ENCODE data around the gene FHIT.
A peak's percentile ranks its signal among the peaks of the same experiment; 100 is the strongest.

Gene FHIT

DNA sequence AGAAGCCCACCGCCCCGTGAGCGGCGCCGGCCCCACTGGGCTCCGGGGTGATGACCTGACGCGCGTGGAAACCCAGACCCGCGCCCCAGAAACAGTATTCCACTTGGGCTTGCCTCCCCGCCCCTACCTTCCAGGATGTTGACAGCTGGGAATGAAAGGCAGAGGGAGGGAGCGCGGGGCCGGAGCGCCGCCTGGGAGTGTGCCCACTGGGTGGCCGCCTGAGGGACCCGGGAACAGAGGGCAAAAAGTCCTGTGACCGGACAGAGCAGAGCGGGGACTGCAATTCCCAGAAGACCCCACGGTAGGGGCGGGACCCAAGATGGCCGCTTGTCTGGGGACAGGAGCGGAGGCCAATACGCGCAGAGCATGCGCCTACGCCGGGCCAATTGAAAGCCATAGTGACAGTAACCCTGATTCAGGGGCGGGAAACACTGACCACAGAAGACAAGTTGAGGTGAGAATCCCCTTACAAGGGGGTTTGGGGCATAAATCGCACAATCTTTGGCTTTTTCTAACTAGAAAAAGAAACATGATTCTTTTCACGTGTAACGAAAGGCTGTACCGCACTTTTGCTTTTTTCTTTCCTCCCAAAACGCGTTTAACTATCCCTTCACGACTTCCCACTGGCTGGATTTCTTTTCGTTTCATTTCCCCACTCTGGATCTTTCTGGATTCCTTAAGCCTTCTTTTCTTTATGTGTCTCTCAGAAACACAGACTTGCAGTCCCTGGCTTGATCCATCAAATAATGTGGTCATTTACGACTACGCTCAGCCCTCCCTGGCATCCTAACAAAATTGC is at the start of gene FHIT:
Gene FHIT, minus strand, starts transcription at position 279 of the 799 bp plus-strand sequence.
- H3K27ac Mint-ChIP-seq = peak within 1 kb of the TSS; percentile 92
- peaks cover 8% of the 10 kb centered on the region for H3K27me3 Mint-ChIP-seq
- H3K9me3 Mint-ChIP-seq = no peaks in the 10 kb centered on the region
- peaks cover 8% of the 10 kb centered on the region for H3K36me3 Mint-ChIP-seq (ENCODE audit: low read depth)
- DNase-seq = peak; percentile 89
- peak within 1 kb of the TSS; percentile 85 for H3K4me3 Mint-ChIP-seq
- H3K4me1 Mint-ChIP-seq (ENCODE audit: low read depth) = peaks cover 20% of the 10 kb centered on the region

DNA sequence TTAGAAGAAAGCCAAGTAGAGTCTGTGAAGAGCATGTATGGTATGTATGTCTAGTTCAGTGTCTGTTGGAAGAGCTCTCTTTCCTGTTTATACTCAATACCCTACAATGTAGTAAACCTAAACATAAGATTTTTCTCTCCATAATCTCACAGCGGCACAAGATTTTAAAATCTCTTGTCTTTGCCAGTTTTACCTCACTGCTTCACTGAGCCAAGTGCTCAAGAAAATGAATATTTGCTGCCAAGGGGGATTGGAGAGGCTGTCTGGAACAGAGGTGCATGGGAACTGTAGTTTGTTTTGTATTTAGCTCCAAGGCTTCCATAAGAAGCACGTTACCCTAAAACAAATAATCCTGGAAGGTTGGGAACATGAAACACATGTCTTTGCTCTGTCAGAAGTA is 49.5 kb upstream of the FHIT start:
- no peaks in the 10 kb centered on the region for H3K36me3 Mint-ChIP-seq (ENCODE audit: low read depth)
- H3K27ac Mint-ChIP-seq = no peak overlapping the region
- H3K4me1 Mint-ChIP-seq (ENCODE audit: low read depth) = no peaks in the 10 kb centered on the region

DNA sequence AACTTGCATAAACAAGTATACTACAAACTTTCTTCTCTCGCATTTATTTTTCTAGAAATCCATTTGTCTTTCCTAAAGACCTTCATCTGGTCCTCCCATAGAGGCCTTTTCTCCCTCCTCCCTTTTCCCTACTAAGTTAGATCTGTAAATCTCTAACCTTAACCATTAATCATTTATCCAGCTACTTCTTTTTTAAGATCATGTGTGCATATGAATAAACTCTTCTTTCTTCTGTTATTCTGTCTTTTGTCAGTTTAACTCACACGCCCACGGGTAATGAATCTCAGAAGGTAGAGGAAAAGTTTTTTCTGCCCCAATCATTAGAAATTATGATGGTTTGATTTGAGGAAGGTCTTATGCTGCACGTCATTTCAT is 48.7 kb upstream of the FHIT start:
- H3K4me3 Mint-ChIP-seq = no peak overlapping the region
- no peak for DNase-seq

More for the DNA sequence above, 49.5 kb upstream of the FHIT start:
- Mint-ChIP-seq H3K4me3 (no peak overlapping the region), H3K27me3 (peaks cover 3% of the 10 kb centered on the region), H3K9me3 (peaks cover under 1% of the 10 kb centered on the region)
- DNase-seq = no peak

DNA sequence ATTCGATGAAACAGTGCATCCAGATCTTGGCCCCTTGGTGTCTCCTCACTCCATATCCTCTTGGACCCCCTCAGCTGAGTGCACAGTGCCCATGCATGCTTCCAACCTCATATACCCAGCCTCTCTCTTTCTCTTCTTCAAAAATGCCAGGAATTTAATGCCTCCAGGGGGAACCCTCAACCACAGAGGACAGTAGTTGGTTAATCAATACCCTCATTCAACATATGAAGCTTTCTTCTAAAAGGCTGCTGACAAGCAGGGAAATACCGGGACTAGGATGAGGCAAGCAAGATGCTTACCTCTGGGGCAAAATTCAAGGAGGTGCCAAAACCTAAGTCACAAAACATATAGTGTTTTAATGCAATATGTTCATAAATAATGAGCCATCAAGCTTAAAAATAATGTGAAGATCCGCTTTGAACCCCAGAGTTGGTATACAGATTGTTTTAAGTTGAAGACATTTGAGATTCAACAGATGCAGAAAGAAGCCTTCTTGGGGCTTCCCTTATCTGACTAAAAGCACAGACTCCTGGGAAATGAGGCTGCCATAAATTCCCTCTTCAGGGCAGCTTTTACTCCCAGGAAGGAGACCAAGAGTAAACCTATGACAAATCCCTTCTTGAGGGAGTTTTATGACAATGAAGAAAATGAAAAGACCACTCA is 48.2 kb upstream of the FHIT start:
- H3K36me3 Mint-ChIP-seq (ENCODE audit: low read depth) = no peaks in the 10 kb centered on the region
- no peak overlapping the region for H3K27ac Mint-ChIP-seq
- H3K27me3 Mint-ChIP-seq = peaks cover 3% of the 10 kb centered on the region
- DNase-seq = no peak
- H3K4me1 Mint-ChIP-seq (ENCODE audit: low read depth) = no peaks in the 10 kb centered on the region
- H3K4me3 Mint-ChIP-seq = no peak overlapping the region
- no peaks in the 10 kb centered on the region for H3K9me3 Mint-ChIP-seq

More for the DNA sequence above, 48.7 kb upstream of the FHIT start:
- H3K4me1 Mint-ChIP-seq (ENCODE audit: low read depth) = no peaks in the 10 kb centered on the region
- no peaks in the 10 kb centered on the region for H3K36me3 Mint-ChIP-seq (ENCODE audit: low read depth)
- no peak overlapping the region for H3K27ac Mint-ChIP-seq
- no peaks in the 10 kb centered on the region for H3K9me3 Mint-ChIP-seq
- H3K27me3 Mint-ChIP-seq = peaks cover 3% of the 10 kb centered on the region

DNA sequence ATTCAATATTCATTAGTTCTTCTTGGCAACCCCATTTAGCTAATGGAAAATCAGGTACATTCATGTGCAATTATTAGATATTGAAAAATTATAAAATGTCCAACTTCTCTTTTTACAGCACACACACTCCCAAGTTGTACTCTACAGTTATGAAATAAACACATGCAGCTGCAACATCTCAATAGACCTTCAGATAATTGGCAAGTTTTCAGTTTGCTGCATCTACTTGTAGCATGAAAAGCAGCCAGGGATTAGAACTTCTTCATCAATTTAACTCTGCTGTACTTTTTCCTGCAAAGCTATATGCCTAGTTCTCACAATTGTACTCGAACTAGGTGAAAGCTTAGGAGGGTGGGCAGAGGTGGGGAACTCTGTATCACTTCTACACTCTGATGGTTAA is 46.6 kb upstream of the FHIT start:
- no peak overlapping the region for H3K27ac Mint-ChIP-seq
- H3K4me3 Mint-ChIP-seq = no peak overlapping the region
- H3K4me1 Mint-ChIP-seq (ENCODE audit: low read depth) = no peaks in the 10 kb centered on the region
- peaks cover 3% of the 10 kb centered on the region for H3K27me3 Mint-ChIP-seq
- no peak for DNase-seq
- H3K36me3 Mint-ChIP-seq (ENCODE audit: low read depth) = no peaks in the 10 kb centered on the region
- H3K9me3 Mint-ChIP-seq = no peaks in the 10 kb centered on the region

DNA sequence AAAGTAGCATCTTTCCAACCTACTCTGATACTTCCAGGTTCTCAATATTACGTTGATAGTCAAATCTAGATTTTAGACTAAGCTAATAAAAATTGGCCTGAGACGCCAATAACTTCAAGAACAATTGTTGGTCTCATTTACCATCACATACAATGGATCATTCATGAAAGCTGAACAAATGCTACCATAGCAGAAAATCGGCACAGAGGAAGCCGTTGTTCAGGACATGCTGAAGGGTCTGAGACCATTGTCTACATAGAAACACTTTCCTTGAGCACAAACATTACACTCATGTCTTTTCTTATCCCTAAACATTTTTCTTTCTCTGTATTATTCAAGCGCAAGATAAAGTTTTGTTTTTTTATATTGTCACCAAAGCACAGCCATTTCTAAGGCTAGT is 37.2 kb upstream of the FHIT start:
- no peaks in the 10 kb centered on the region for H3K27me3 Mint-ChIP-seq
- H3K36me3 Mint-ChIP-seq (ENCODE audit: low read depth) = no peaks in the 10 kb centered on the region

DNA sequence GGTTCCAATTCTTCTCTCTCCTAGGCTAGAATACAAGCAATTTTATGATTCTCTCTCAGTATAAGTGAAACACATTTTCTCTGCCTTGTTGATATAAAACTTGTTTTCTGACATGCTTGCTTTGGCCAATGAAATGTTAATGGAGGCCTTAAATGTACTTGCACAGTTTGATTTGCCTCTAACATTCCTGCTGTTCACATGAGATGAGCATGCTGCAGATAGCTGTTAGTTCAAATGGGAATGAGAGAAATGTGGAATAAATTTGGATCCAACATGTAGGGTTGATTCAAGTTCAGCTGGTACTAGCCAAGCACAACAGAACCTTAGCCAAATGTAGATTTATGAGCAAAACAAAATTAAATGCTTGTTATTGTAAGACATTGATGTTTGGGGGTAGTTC is 32.6 kb upstream of the FHIT start:
- Mint-ChIP-seq H3K36me3 (ENCODE audit: low read depth) (no peaks in the 10 kb centered on the region), H3K27ac (no peak overlapping the region), H3K4me3 (no peak overlapping the region), H3K9me3 (no peaks in the 10 kb centered on the region), H3K4me1 (ENCODE audit: low read depth) (no peaks in the 10 kb centered on the region), H3K27me3 (no peaks in the 10 kb centered on the region)
- no peak for DNase-seq

More for the DNA sequence above, 37.2 kb upstream of the FHIT start:
- DNase-seq = no peak
- no peaks in the 10 kb centered on the region for H3K4me1 Mint-ChIP-seq (ENCODE audit: low read depth)
- no peaks in the 10 kb centered on the region for H3K9me3 Mint-ChIP-seq
- H3K4me3 Mint-ChIP-seq = no peak overlapping the region
- H3K27ac Mint-ChIP-seq = no peak overlapping the region

DNA sequence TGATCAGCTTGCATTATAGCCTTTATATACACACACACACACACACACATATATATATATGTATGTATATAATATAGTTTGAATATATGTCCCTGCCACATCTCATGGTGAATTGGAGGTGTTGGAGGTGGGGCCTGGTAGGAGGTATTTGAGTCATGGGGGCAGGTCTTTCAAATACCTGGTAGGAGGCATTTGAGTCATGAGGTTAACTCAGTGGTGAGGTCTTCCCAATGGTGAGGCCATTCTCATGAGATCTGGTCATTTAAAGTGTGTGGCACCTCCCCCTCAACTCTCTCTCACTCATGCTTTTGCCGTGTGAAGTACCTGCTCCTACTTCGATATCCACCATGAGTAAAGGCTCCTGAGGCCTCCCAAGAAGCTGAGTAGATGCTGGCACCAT is 27.5 kb upstream of the FHIT start:
- Mint-ChIP-seq H3K27ac (no peak overlapping the region), H3K4me1 (ENCODE audit: low read depth) (no peaks in the 10 kb centered on the region), H3K9me3 (no peaks in the 10 kb centered on the region), H3K27me3 (peaks cover 8% of the 10 kb centered on the region), H3K36me3 (ENCODE audit: low read depth) (no peaks in the 10 kb centered on the region), H3K4me3 (no peak overlapping the region)
- DNase-seq = no peak

DNA sequence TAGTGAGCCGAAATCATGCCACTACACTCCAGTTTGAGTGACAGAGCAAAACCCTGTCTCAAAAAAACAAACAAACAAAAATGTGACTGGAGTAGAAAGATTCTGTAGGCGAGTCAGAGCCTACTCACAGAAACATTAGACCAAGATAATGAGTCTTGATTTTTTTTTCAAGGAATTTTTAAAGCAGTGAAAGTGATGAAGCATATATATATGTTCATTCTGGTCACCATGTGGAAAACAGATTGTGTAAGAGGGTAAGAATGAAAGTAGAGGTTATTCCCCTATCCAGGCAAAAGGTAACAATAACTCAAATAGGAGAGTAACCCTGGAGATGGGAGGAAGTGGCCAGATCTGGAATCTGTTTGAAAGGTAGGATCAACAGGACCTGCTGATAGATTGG is 26.2 kb upstream of the FHIT start:
- Mint-ChIP-seq H3K36me3 (ENCODE audit: low read depth) (no peaks in the 10 kb centered on the region), H3K27ac (no peak overlapping the region)
- DNase-seq = no peak

DNA sequence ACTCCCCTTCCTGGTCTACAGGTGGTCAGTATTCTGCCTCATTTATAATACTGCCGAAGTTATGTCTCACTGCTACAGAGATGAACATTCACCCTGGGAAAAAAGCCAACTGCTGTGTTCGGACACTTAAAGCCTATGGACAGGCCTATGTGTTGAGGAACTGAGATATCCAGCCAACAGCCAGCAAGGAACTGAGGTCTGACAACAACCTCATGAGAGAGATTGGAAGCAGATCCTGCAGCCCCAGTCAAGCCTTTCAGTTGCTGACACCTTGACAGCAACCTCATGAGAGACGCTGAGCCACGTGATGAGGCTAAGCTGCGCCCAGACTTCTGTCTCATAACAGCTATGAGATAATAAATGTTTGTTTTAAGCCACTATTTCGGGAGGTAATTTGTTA is 18.2 kb upstream of the FHIT start:
- H3K36me3 Mint-ChIP-seq (ENCODE audit: low read depth) = no peaks in the 10 kb centered on the region
- no peak overlapping the region for H3K27ac Mint-ChIP-seq
- H3K4me3 Mint-ChIP-seq = no peak overlapping the region
- H3K4me1 Mint-ChIP-seq (ENCODE audit: low read depth) = no peaks in the 10 kb centered on the region
- no peaks in the 10 kb centered on the region for H3K9me3 Mint-ChIP-seq
- peaks cover 4% of the 10 kb centered on the region for H3K27me3 Mint-ChIP-seq
- no peak for DNase-seq

More for the DNA sequence above, 26.2 kb upstream of the FHIT start:
- Mint-ChIP-seq H3K9me3 (no peaks in the 10 kb centered on the region), H3K27me3 (peaks cover 10% of the 10 kb centered on the region), H3K4me1 (ENCODE audit: low read depth) (no peaks in the 10 kb centered on the region), H3K4me3 (no peak overlapping the region)

DNA sequence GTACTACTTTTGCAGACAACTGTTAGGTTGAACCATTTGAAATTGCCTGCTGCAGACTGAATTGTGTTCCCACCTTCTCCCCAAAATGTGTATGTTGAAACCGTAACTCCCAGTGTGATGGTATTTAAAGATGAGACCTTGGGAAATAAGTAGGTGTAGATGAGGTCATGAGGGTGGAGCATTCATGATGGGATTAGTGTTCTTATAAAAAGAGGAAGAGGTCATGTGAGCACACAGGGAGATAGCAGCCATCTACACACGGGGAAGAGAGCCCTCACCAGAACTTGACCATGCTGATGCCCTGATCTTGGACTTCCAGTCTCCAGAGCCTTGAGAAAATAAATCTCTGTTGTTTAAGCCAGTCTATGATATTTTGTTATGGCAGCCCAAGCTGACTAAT is 17.4 kb upstream of the FHIT start:
- Mint-ChIP-seq H3K9me3 (no peaks in the 10 kb centered on the region), H3K36me3 (ENCODE audit: low read depth) (no peaks in the 10 kb centered on the region), H3K27ac (no peak overlapping the region), H3K27me3 (peaks cover 2% of the 10 kb centered on the region), H3K4me1 (ENCODE audit: low read depth) (no peaks in the 10 kb centered on the region), H3K4me3 (no peak overlapping the region)
- DNase-seq = no peak

DNA sequence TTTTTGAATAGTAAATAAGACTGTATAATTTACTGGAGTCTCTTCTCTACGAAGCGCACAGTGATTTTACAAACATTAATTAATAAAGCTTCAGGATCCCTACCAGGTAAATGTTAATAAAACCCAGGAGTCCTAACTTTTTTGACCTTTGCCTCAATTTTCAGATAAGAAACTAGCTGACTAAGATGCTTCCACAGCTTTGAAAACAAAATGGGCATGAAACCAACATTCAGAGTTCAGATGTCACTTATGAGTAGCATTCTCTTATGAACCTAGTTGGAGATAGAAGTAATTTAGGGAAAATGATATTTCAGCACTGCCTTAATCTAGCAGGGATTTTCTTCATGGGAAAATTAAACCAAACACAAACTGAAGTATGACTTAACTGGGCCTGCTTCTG is 13.0 kb upstream of the FHIT start:
- DNase-seq = no peak
- H3K9me3 Mint-ChIP-seq = peaks cover 5% of the 10 kb centered on the region
- H3K27me3 Mint-ChIP-seq = no peaks in the 10 kb centered on the region
- H3K4me1 Mint-ChIP-seq (ENCODE audit: low read depth) = no peaks in the 10 kb centered on the region
- no peak overlapping the region for H3K27ac Mint-ChIP-seq
- no peak overlapping the region for H3K4me3 Mint-ChIP-seq
- no peaks in the 10 kb centered on the region for H3K36me3 Mint-ChIP-seq (ENCODE audit: low read depth)

DNA sequence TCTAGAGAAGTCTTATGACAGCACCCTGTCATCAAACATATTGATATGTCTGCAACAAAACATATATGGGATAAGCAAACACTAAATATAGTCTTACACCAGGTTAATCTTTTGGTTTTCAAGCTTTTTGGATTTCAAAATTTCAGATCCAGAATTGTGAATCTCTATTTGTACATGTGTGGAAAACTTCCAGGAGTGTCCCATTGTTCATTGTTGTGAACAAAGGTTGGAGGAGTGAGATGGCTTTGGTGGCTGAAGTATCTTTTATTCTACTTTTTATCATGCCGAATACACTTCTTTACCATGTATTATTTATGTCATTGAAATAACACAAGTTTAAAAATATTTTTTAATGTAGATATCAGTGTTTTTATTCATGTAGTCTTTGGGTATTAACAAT is 5.9 kb upstream of the FHIT start:
- Mint-ChIP-seq H3K4me3 (no peak overlapping the region), H3K27ac (no peak overlapping the region), H3K36me3 (ENCODE audit: low read depth) (no peaks in the 10 kb centered on the region), H3K27me3 (peaks cover 5% of the 10 kb centered on the region), H3K9me3 (peaks cover 5% of the 10 kb centered on the region), H3K4me1 (ENCODE audit: low read depth) (peaks cover 3% of the 10 kb centered on the region)
- DNase-seq = no peak

DNA sequence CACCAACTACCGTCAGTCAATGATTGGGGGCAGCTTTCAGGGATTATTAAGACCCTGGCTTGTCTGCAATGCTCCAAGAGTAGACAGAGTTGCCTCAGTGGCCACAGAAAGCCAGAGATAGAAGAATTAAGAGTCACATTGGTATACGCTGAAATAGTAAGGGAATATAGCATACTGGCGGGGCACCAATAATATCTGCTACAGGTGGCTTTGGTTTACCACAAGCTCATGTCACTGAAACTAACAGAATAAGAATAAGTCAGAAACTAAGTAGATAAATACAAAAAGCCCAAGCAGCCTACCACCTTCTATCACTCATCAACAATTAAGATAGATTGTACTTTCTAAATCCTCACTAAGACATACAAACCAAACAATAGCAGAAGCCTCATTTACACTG is 2.5 kb upstream of the FHIT start:
- Mint-ChIP-seq H3K4me3 (no peak overlapping the region), H3K9me3 (no peaks in the 10 kb centered on the region), H3K36me3 (ENCODE audit: low read depth) (peaks cover 8% of the 10 kb centered on the region), H3K27me3 (peaks cover 8% of the 10 kb centered on the region), H3K27ac (no peak overlapping the region), H3K4me1 (ENCODE audit: low read depth) (peaks cover 20% of the 10 kb centered on the region)
- no peak for DNase-seq

DNA sequence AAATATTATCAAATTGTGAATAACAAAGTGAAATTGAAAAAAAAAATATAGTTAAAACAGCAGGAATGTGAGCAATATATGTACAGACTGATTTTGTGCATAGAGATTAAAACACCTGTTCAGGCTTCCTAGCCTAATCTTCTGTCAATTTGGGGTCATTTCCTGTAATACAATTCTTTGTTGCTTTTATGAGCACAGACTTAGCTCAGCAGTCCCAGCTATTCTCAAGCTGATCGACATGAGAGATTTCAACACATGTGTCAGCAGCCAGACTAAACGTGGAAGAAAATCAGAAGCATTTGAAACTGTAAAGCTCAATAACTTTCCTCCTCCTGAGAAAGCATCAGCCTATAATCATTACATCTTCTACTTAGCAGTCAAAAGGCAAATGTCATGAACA is 1.6 kb upstream of the FHIT start:
- H3K27ac Mint-ChIP-seq = no peak overlapping the region
- DNase-seq = no peak
- H3K27me3 Mint-ChIP-seq = peaks cover 8% of the 10 kb centered on the region
- no peak overlapping the region for H3K4me3 Mint-ChIP-seq
- peaks cover 20% of the 10 kb centered on the region for H3K4me1 Mint-ChIP-seq (ENCODE audit: low read depth)
- no peaks in the 10 kb centered on the region for H3K9me3 Mint-ChIP-seq
- H3K36me3 Mint-ChIP-seq (ENCODE audit: low read depth) = peaks cover 8% of the 10 kb centered on the region

Measured in activated T-cell treated with anti-CD3 and anti-CD28 coated beads, Interleukin-2, amount 50 U/mL, for 24 hours (primary cell).